ENCODE data around the gene LRBA.
A peak's percentile ranks its signal among the peaks of the same experiment; 100 is the strongest.
"Not testable (repeated sequence)": the region's sequence is repeated elsewhere in the genome, so short reads cannot be mapped to it uniquely, and the experiment has no call there.

The LRBA gene

GRCh38 chr4:150723727-150724411 is 291.2 kb downstream of the LRBA start:
- DNase-seq = no peak

GRCh38 chr4:150722908-150723362 is 292.1 kb downstream of the LRBA start:
- no peak for DNase-seq

- DNase-seq = no peak
Observed at GRCh38 chr4:150720973-150721518, 294.0 kb downstream of the LRBA start.

GRCh38 chr4:150717952-150718351 is 297.1 kb downstream of the LRBA start:
- DNase-seq = no peak

GRCh38 chr4:150714462-150715438 is 300.3 kb downstream of the LRBA start:
- DNase-seq = no peak

GRCh38 chr4:150713251-150713650 is 301.8 kb downstream of the LRBA start:
- DNase-seq = no peak

- DNase-seq = no peak
Observed at GRCh38 chr4:150710770-150711375, 304.2 kb downstream of the LRBA start.

GRCh38 chr4:150708004-150708403 is 307.1 kb downstream of the LRBA start:
- no peak for DNase-seq

- no peak for DNase-seq
Observed at GRCh38 chr4:150699599-150699998, 315.5 kb downstream of the LRBA start.

GRCh38 chr4:150695162-150695561 is 319.9 kb downstream of the LRBA start:
- no peak for DNase-seq

- no peak for DNase-seq
Observed at GRCh38 chr4:150694438-150694837, 320.6 kb downstream of the LRBA start.

- no peak for DNase-seq
Observed at GRCh38 chr4:150683775-150684350, 331.2 kb downstream of the LRBA start.

GRCh38 chr4:150682126-150682525 is 333.0 kb downstream of the LRBA start:
- no peak for DNase-seq

- DNase-seq = no peak
Observed at GRCh38 chr4:150681063-150681462, 334.0 kb downstream of the LRBA start.

- no peak for DNase-seq
Observed at GRCh38 chr4:150680651-150681050, 334.4 kb downstream of the LRBA start.

GRCh38 chr4:150679765-150680343 is 335.2 kb downstream of the LRBA start:
- DNase-seq = no peak

GRCh38 chr4:150679018-150679764 is 335.9 kb downstream of the LRBA start:
- no peak for DNase-seq

- no peak for DNase-seq
Observed at GRCh38 chr4:150673793-150674192, 341.3 kb downstream of the LRBA start.

GRCh38 chr4:150668824-150669223 is 346.3 kb downstream of the LRBA start:
- no peak for DNase-seq

GRCh38 chr4:150664935-150665334 is 350.1 kb downstream of the LRBA start:
- peak; percentile 13 for DNase-seq

- no peak for DNase-seq
Observed at GRCh38 chr4:150662686-150663085, 352.4 kb downstream of the LRBA start.

- not testable (repeated sequence) for DNase-seq
Observed at GRCh38 chr4:150661551-150661950, 353.5 kb downstream of the LRBA start.
